OCI-LY3 (cell line): Measurements from ENCODE around the gene NAV2.

ENCODE experiments used
- H2AFZ ChIP-seq: fragments of 200-600, 300-600 bp; shearing (Covaris generic); 2 replicates; pipeline ENCODE4 v1.6.0; 2014; ENCODE audit warnings: antibody characterized with exemption, low read depth, low read length
- H3K27ac ChIP-seq: fragments of 200-600, 300-600 bp; sonication (generic); 2 replicates; pipeline ENCODE4 v1.5.1; 2014; ENCODE audit warnings: mild to moderate bottlenecking, low read length, moderate library complexity, mixed read lengths
- H3K27me3 ChIP-seq: fragments of 200-600, 300-600 bp; sonication (generic); 2 replicates; pipeline ENCODE4 v1.6.1; 2014; ENCODE audit warnings: low read depth, low read length, mixed read lengths
- H3K36me3 ChIP-seq: fragments of 200-600, 300-600 bp; sonication (generic); replicated peaks from 2 replicates; pipeline ENCODE3; 2014; ENCODE audit warnings: low read depth, low read length, mixed read lengths
- H3K4me1 ChIP-seq: fragments of 300-600, 200-600 bp; sonication (generic); 2 replicates; pipeline ENCODE4 v1.6.1; 2014; ENCODE audit warnings: low read length, mixed read lengths
- H3K4me2 ChIP-seq: fragments of 200-600, 300-600 bp; sonication (generic); 2 replicates; pipeline ENCODE4 v1.6.1; 2014; ENCODE audit warnings: low read length, mixed read lengths
- H3K4me3 ChIP-seq: fragments of 300-600, 200-600 bp; sonication (generic); 2 replicates; pipeline ENCODE4 v1.5.1; 2014; ENCODE audit warnings: antibody characterized with exemption, mild to moderate bottlenecking, low read length, moderate library complexity
- H3K79me2 ChIP-seq: fragments of 300-600, 200-600 bp; shearing (Covaris generic); 2 replicates; pipeline ENCODE4 v1.6.1; 2014; ENCODE audit warnings: mild to moderate bottlenecking, low read length, mixed read lengths
- H3K9ac ChIP-seq: fragments of 300-600, 200-600 bp; shearing (Covaris generic); 2 replicates; pipeline ENCODE4 v1.6.0; 2014; ENCODE audit warnings: mild to moderate bottlenecking, low read length, moderate library complexity
- H3K9me3 ChIP-seq: fragments of 200-600, 300-600 bp; shearing (Covaris generic); 2 replicates; pipeline ENCODE4 v1.6.1; 2014; ENCODE audit warnings: low read length, mixed read lengths; ENCODE audit not compliant: insufficient read depth
- H4K20me1 ChIP-seq: fragments of 200-600, 300-600 bp; sonication (generic); 2 replicates; pipeline ENCODE4 v1.6.1; 2016; ENCODE audit warnings: low read length, mixed read lengths; ENCODE audit not compliant: insufficient read depth
- EZH2phosphoT487 ChIP-seq: fragments of 200-600 bp; shearing (Covaris generic); IDR thresholded peaks from 2 replicates; pipeline ENCODE4 v1.6.1; 2018; ENCODE audit warnings: antibody characterized with exemption, mixed run types, low read depth
- TF ChIP-seq, protein P1 (sequence below): fragments of 200-600, 300-600 bp; sonication (generic); IDR thresholded peaks from 2 replicates; pipeline ENCODE4 v1.5.1; 2014; ENCODE audit warnings: antibody characterized with exemption, low read length, low read depth

The NAV2 gene

DNA sequence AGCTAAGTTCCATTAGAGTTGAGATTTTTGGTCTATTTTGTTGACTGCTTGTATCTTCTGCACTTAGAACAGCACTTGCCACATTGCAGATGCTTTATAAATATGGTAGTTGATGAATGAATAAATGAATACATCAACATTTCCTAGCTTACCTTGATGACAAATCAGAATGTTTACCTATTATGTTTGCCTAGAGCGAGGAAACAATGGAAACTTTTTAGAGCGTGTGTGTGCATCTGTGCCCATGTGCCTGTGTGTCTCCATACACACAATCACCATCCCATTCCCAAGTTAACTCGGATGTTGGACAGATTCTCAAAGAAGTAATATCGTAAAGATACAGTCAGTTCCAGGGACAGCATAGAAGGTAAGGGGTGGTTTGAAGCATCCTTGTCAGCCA, 308.6 kb downstream of the NAV2 start:
- Histone ChIP-seq H3K4me2 (no peak overlapping the region), H3K27me3 (peaks cover 29% of the 10 kb centered on the region), H3K79me2 (no peaks in the 10 kb centered on the region), H3K4me3 (no peak overlapping the region), H3K9me3 (no peaks in the 10 kb centered on the region), H4K20me1 (no peaks in the 10 kb centered on the region), H3K36me3 (no peaks in the 10 kb centered on the region), H3K9ac (no peak overlapping the region), H3K27ac (no peak overlapping the region), H3K4me1 (peaks cover 22% of the 10 kb centered on the region), H2AFZ (no peak overlapping the region)
- TF ChIP-seq EZH2phosphoT487 = no peak

DNA sequence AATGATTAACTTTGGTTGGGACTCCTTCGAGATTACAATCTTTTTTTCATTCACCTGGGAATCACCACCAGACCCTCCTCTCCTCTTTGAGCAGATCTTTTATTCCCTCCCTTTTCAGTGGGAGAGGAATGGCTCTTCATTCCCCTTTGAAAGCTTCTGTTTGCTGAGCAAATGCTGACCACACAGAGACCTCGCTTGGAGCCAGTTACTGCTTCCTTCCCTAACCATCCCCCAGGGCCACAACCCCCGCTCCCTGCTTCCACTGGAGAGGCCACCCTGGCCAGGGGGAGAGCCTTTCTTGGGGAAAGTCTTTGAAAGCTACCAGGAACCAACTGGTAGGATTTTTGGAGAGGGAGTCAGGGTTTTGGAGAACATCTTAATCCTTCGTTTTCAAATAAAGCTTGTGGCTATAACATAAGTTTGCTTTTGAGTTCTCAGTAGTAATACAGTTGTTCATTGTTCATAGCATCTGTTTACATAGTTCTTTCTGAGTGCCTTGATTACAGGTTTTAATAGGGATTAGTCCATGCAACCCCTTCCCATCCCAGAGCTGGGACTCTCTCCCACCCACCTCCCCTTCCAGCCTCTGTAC, 309.2 kb downstream of the NAV2 start:
- Histone ChIP-seq H3K9ac (no peak overlapping the region), H3K4me1 (peaks cover 22% of the 10 kb centered on the region), H2AFZ (0 out of 2 replicates have a peak overlapping the region, but pooled peaks have one; percentile 63), H3K27me3 (peaks cover 29% of the 10 kb centered on the region), H3K36me3 (no peaks in the 10 kb centered on the region), H4K20me1 (no peaks in the 10 kb centered on the region), H3K4me3 (no peak overlapping the region), H3K27ac (no peak overlapping the region), H3K79me2 (no peaks in the 10 kb centered on the region), H3K9me3 (no peaks in the 10 kb centered on the region), H3K4me2 (peak overlapping the region; percentile 94)
- TF ChIP-seq EZH2phosphoT487 = no peak
- TF ChIP-seq, protein P1, sequence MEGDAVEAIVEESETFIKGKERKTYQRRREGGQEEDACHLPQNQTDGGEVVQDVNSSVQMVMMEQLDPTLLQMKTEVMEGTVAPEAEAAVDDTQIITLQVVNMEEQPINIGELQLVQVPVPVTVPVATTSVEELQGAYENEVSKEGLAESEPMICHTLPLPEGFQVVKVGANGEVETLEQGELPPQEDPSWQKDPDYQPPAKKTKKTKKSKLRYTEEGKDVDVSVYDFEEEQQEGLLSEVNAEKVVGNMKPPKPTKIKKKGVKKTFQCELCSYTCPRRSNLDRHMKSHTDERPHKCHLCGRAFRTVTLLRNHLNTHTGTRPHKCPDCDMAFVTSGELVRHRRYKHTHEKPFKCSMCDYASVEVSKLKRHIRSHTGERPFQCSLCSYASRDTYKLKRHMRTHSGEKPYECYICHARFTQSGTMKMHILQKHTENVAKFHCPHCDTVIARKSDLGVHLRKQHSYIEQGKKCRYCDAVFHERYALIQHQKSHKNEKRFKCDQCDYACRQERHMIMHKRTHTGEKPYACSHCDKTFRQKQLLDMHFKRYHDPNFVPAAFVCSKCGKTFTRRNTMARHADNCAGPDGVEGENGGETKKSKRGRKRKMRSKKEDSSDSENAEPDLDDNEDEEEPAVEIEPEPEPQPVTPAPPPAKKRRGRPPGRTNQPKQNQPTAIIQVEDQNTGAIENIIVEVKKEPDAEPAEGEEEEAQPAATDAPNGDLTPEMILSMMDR = no peak

DNA sequence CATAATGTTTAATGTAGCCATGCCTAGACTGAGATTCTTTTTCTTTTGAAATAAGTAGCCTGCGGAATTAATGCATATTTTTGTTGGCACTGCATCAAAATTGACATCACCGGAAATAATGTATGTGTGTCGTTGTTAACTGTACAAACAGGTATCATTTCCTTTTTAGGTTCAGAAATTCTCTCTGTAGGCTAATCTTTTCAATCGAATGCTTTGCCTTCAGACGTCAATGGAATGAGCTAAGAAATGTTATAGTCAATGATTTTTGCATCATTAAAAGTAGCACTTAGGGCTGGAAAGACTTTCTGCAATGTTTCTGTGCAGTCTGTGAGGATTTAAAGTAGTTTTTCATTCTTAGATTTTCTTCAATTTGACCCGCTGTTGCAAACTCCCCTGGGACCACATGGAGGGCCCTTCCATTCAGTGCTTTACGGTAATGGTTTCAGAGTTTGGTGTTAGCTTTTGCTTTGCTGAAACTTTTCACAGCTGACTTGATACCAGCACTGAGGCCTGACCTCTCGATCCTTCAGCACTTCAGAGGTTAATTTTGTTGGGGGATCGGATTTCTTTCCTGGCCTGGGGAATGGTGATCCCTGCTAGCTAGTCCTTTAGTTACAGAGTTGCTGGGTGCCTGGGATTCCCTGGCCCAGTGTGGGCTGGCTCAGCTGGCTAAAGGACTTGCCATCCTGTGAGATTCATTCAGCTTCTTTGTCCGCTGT, 309.9 kb downstream of the NAV2 start:
- Histone ChIP-seq H4K20me1 (no peaks in the 10 kb centered on the region), H3K9ac (peak overlapping the region; percentile 57), H3K79me2 (no peaks in the 10 kb centered on the region), H3K4me1 (peaks cover 22% of the 10 kb centered on the region), H3K4me3 (peak overlapping the region; percentile 73), H3K27me3 (peaks cover 30% of the 10 kb centered on the region), H3K9me3 (no peaks in the 10 kb centered on the region), H2AFZ (peak overlapping the region; percentile 63; the same call in 1 of the 2 replicates), H3K27ac (no peak overlapping the region; the same call in 1 of the 2 replicates), H3K36me3 (no peaks in the 10 kb centered on the region), H3K4me2 (peak overlapping the region; percentile 94)
- TF ChIP-seq, protein P1 = no peak
- no peak for TF ChIP-seq EZH2phosphoT487

DNA sequence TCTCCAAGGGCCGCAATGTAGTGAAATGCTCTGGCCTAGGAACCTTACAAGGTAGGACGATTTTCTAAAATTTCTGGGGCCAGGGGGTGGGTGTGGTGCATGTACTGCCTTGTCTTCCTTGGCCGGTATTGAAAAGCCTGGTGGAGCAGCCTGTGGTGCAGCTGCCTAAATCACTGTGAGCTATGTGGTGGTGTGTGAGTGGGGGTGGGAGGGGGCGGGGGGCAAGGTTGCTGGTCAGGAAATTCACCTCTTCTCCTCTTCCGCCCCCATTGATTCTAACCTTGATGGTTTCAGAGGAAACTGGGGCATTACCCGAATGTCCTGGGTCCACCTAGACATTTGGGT, 310.4 kb downstream of the NAV2 start:
- H3K27me3 ChIP-seq = peaks cover 35% of the 10 kb centered on the region
- H3K27ac ChIP-seq = no peak overlapping the region; the same call in 1 of the 2 replicates
- H3K9me3 ChIP-seq = no peaks in the 10 kb centered on the region
- peak overlapping the region; percentile 73 for H3K4me3 ChIP-seq
- H3K36me3 ChIP-seq = no peaks in the 10 kb centered on the region
- TF ChIP-seq EZH2phosphoT487 = no peak
- TF ChIP-seq, protein P1 = no peak
- peaks cover 22% of the 10 kb centered on the region for H3K4me1 ChIP-seq
- H3K79me2 ChIP-seq = no peaks in the 10 kb centered on the region
- H3K4me2 ChIP-seq = peak overlapping the region; percentile 94
- H4K20me1 ChIP-seq = no peaks in the 10 kb centered on the region
- H2AFZ ChIP-seq = peak overlapping the region; percentile 63; the same call in 1 of the 2 replicates
- H3K9ac ChIP-seq = peak overlapping the region; percentile 57
